OCI-LY7 (cell line): Measurements from ENCODE around the gene BCAS4.

Source experiments
- CTCF ChIP-seq: fragments of 200-600 bp; sonication (generic); conservative IDR thresholded peaks from 2 replicates; pipeline ENCODE4 v1.5.1; 2014; ENCODE audit warnings: mild to moderate bottlenecking, antibody characterized with exemption, low read length, moderate library complexity, mixed read lengths
- EZH2phosphoT487 ChIP-seq: fragments of 200-600 bp; sonication (generic); IDR thresholded peaks from 2 replicates; pipeline ENCODE4 v1.6.1; 2018; ENCODE audit warnings: low read depth, borderline replicate concordance, mild to moderate bottlenecking, mixed run types, antibody characterized with exemption, low read length, moderate library complexity, mixed read lengths

GRCh38 chr20:50918403-50918802 is 123.5 kb downstream of the BCAS4 start:
- TF ChIP-seq CTCF (no peak), EZH2phosphoT487 (no peak)
